A549 (cell line): Measurements from ENCODE around the gene EXOSC3. TPM values are rescaled to one million over a fixed set of nuclear protein-coding genes. Genes with fewer than 3 reads are reported as not detected.
"Not testable (repeated sequence)": the region's sequence is repeated elsewhere in the genome, so short reads cannot be mapped to it uniquely, and the experiment has no call there.

Source experiments
- ATAC-seq, 2 experiments: fragments of 200-7000 bp in 1 of 2; fragments of >200 bp in 1 of 2; cut with Nextera tagmentation in 1 of 2; cut with Tn5 transposase in 1 of 2; 3 replicates each; pipeline versions ENCODE4 v1.8.0 to v1.9.1; 2018 to 2020; ENCODE audit warnings: mild to moderate bottlenecking in 1 of 2, moderate library complexity in 1 of 2
- CTCF ChIA-PET: fragments of 300-600 bp; sonication (Branson Sonifier 250); formaldehyde crosslinking; extraction: SDS; loops from one replicate; lab custom pipeline; 2021; ENCODE audit warnings: antibody characterized with exemption, inconsistent platforms; lab: Yijun Ruan, JAX
- POLR2A ChIA-PET: fragments of 350-600 bp; formaldehyde crosslinking; extraction: SDS; loops from one replicate; lab custom pipeline; 2021; ENCODE audit warnings: antibody characterized with exemption, inconsistent platforms; lab: Yijun Ruan, JAX
- DNase-seq, 2 experiments: peaks; one replicate each; pipeline versions ENCODE4 v3.0.0 to v3.0.0-alpha.2; 2011 to 2016; ENCODE audit warnings: low read depth in 1 of 2, low spot score in 1 of 2
- FAIRE-seq: peaks from 2 replicates; lab custom pipeline; 2011; peaks lifted over from hg19 to GRCh38; lab: Jason Lieb, UNC
- H3K27ac ChIP-seq, 2 experiments: fragments of >200 bp; sonication (Bioruptor Twin); formaldehyde crosslinking; 3 replicates each; pipeline ENCODE4 v1.5.1; 2016 to 2017
- H3K4me1 ChIP-seq: fragments of >200 bp; sonication (Bioruptor Twin); formaldehyde crosslinking; 3 replicates; pipeline ENCODE4 v1.6.1; 2016
- H3K4me2 ChIP-seq: fragments of >200 bp; sonication (Bioruptor Twin); formaldehyde crosslinking; 3 replicates; pipeline ENCODE4 v1.6.1; 2016
- H3K4me3 ChIP-seq: fragments of >200 bp; sonication (Bioruptor Twin); formaldehyde crosslinking; 3 replicates; pipeline ENCODE4 v1.5.1; 2016
- H3K9me3 ChIP-seq: fragments of >200 bp; sonication (Bioruptor Twin); formaldehyde crosslinking; 3 replicates; pipeline ENCODE4 v1.6.1; 2016
- BHLHE40 ChIP-seq: IDR thresholded peaks from 2 replicates; pipeline ENCODE4 v1.6.1; 2012; ENCODE audit warnings: low read depth, low read length, inconsistent platforms
- CBX8 ChIP-seq: fragments of 200-600 bp; sonication (generic); IDR thresholded peaks from 2 replicates; pipeline ENCODE4 v1.6.1; 2016
- CHD2 ChIP-seq: fragments of 150-350 bp; IDR thresholded peaks from 2 replicates; pipeline ENCODE4 v1.6.1; 2014; ENCODE audit warnings: low read length; ENCODE audit not compliant: partially characterized antibody
- ESRRA ChIP-seq: fragments of 150-350 bp; IDR thresholded peaks from 2 replicates; pipeline ENCODE4 v1.6.1; 2014; ENCODE audit warnings: mild to moderate bottlenecking, low read length, borderline replicate concordance
- FOXS1 ChIP-seq: fragments of 250-450 bp; sonication (Bioruptor Pico); IDR thresholded peaks from 2 replicates; pipeline ENCODE4 v1.5.0; 2020; ENCODE audit warnings: mild to moderate bottlenecking, moderate library complexity
- HEYL ChIP-seq: fragments of 250-450 bp; sonication (Bioruptor Pico); IDR thresholded peaks from 2 replicates; pipeline ENCODE4 v1.8.0; 2021; ENCODE audit warnings: mild to moderate bottlenecking, moderate library complexity
- HMGXB4 ChIP-seq: fragments of 250-450 bp; sonication (Bioruptor Pico); IDR thresholded peaks from 2 replicates; pipeline ENCODE4 v1.5.0; 2021; ENCODE audit warnings: mild to moderate bottlenecking, moderate library complexity, borderline replicate concordance
- JUN ChIP-seq, 2 experiments: fragments of >200 bp; sonication (Bioruptor Twin); formaldehyde crosslinking; IDR thresholded peaks; 2 replicates in 1 of 2; 3 replicates in 1 of 2; pipeline ENCODE4 v1.6.1; 2016 to 2017
- KDM5A ChIP-seq: fragments of 200-600 bp; sonication (generic); IDR thresholded peaks from 2 replicates; pipeline ENCODE4 v1.6.1; 2016; ENCODE audit warnings: antibody characterized with exemption, mild to moderate bottlenecking
- MAFK ChIP-seq: fragments of 450-650 bp; IDR thresholded peaks from 2 replicates; pipeline ENCODE4 v1.6.1; 2014; ENCODE audit not compliant: partially characterized antibody
- MAX ChIP-seq: IDR thresholded peaks from 2 replicates; pipeline ENCODE4 v1.6.1; 2012
- NPAS2 ChIP-seq: fragments of 250-450 bp; sonication (Bioruptor Pico); IDR thresholded peaks from 2 replicates; pipeline ENCODE4 v1.8.0; 2022; ENCODE audit warnings: mild to moderate bottlenecking, moderate library complexity, borderline replicate concordance
- NR3C1 ChIP-seq: fragments of >200 bp; sonication (Bioruptor Twin); formaldehyde crosslinking; IDR thresholded peaks from 3 replicates; pipeline ENCODE4 v1.6.1; 2017
- POLR2AphosphoS2 ChIP-seq: conservative IDR thresholded peaks from 2 replicates; pipeline ENCODE4 v1.6.1; 2012; ENCODE audit warnings: low read length, improper control_type of control experiment, inconsistent platforms
- RCOR1 ChIP-seq: fragments of 150-350 bp; IDR thresholded peaks from 2 replicates; pipeline ENCODE4 v1.6.1; 2014; ENCODE audit warnings: antibody characterized with exemption, low read length, low read depth
- REST ChIP-seq: fragments of 200-600 bp; sonication (generic); IDR thresholded peaks from 2 replicates; pipeline ENCODE4 v1.6.1; 2016; ENCODE audit warnings: antibody characterized with exemption, mild to moderate bottlenecking, moderate library complexity
- RNF2 ChIP-seq: fragments of 200-600 bp; sonication (generic); IDR thresholded peaks from 2 replicates; pipeline ENCODE4 v1.6.1; 2016; ENCODE audit warnings: low read depth, mild to moderate bottlenecking, antibody characterized with exemption, moderate library complexity, borderline replicate concordance
- SMC3 ChIP-seq: fragments of >200 bp; sonication (Bioruptor Twin); formaldehyde crosslinking; IDR thresholded peaks from 3 replicates; pipeline ENCODE4 v1.6.1; 2018; ENCODE audit warnings: inconsistent platforms
- SREBF2 ChIP-seq: fragments of 450-650 bp; IDR thresholded peaks from 2 replicates; pipeline ENCODE4 v1.6.1; 2014; ENCODE audit warnings: mild to moderate bottlenecking, moderate library complexity
- TFCP2L1 ChIP-seq: fragments of 250-450 bp; sonication (Bioruptor Pico); IDR thresholded peaks from 2 replicates; pipeline ENCODE4 v1.5.0; 2021; ENCODE audit warnings: mild to moderate bottlenecking
- ZC3H11A ChIP-seq: fragments of 450-650 bp; IDR thresholded peaks from 2 replicates; pipeline ENCODE4 v1.6.1; 2014; ENCODE audit warnings: antibody characterized with exemption, mild to moderate bottlenecking
- ZFP36 ChIP-seq: fragments of 450-650 bp; IDR thresholded peaks from 2 replicates; pipeline ENCODE4 v1.6.1; 2014; ENCODE audit warnings: borderline replicate concordance; ENCODE audit not compliant: partially characterized antibody
- WGBS: methylation state at CpG from one replicate; pipeline ENCODE4 v1.1.6; 2017; ENCODE audit errors: missing lambda C conversion rate; 5-methylcytosine and 5-hydroxymethylcytosine counted together
- polyA plus RNA-seq, 4 experiments: library from polyadenylated mRNA; depleted of rRNA in 3 of 4; stranded (reverse); fragments of >200 nt; fragmentation: RNase III in 1 of 4; extraction: RNeasy Plus Mini Kit Qiagen cat#74134 plus additional on column Dnase treatment in 1 of 4; gene quantifications; 2 replicates in 3 of 4; 3 replicates in 1 of 4; pipeline ENCODE4 v1.2.3, GENCODE V29; 2011 to 2017

EXOSC3 gene
- polyA plus RNA-seq, 2 of the 4 experiments (the other 2 are of a cell fraction) = 63.2 to 72.4 TPM

- ChIA-PET CTCF (interaction anchor here (1.9 kb wide), 1 partner anchor 15 kb away, joined by 6 read pairs; the partner anchor contains the start of gene EXOSC3), POLR2A (interaction anchor here (1.6 kb wide), 1 partner anchor 14 kb away, joined by 7 read pairs; the partner anchor contains the start of gene EXOSC3)
- no peaks in the 10 kb centered on the region for H3K4me1 ChIP-seq
- no peak for FAIRE-seq
- WGBS = 92% methylated on average over 3 of the region's 3 CpGs
- TF ChIP-seq POLR2AphosphoS2 (no peak), CBX8 (no peak), KDM5A (no peak), SMC3 (no peak), HMGXB4 (no peak), REST (no peak)
- TF ChIP-seq, all 56 proteins: peak for 0
- DNase-seq = no peak
- 0 out of 6 replicates have a peak, but pooled peaks of 1 of the 2 experiments have one; percentile 28 for ATAC-seq
- Histone ChIP-seq H3K4me3 (no peak overlapping the region), H3K27ac (no peak overlapping the region), H3K9me3 (no peaks in the 10 kb centered on the region), H3K4me2 (no peak overlapping the region)
These were observed 14.9 kb downstream of the EXOSC3 start for GRCh38 chr9:37769995-37770394.

GRCh38 chr9:37769306-37769705 lies 15.6 kb downstream of the EXOSC3 start:
- no peak for TF ChIP-seq ESRRA
- TF ChIP-seq NPAS2 (CRISPR knock-in tag) = no peak
- TF ChIP-seq JUN (IDR thresholded peaks at IDR 0.05) = no peak
- TF ChIP-seq SREBF2 = no peak
- no peak for TF ChIP-seq RNF2
- no peak for TF ChIP-seq TFCP2L1 (CRISPR knock-in tag)
- no peak for TF ChIP-seq ZC3H11A
- no peak for TF ChIP-seq MAFK
- no peak for TF ChIP-seq FOXS1 (CRISPR knock-in tag)
- TF ChIP-seq CBX8 = no peak
- no peak for TF ChIP-seq ZFP36
- TF ChIP-seq RCOR1 = no peak
- TF ChIP-seq CHD2 = no peak
- no peak for TF ChIP-seq NR3C1
- no peak for TF ChIP-seq MAX
- no peak for TF ChIP-seq BHLHE40
- TF ChIP-seq HEYL (CRISPR knock-in tag) = no peak
- no peak for FAIRE-seq
- H3K9me3 ChIP-seq = no peaks in the 10 kb centered on the region
- ChIA-PET POLR2A (interaction anchor here (1.6 kb wide), 1 partner anchor 15 kb away, joined by 7 read pairs; the partner anchor contains the start of gene EXOSC3), CTCF (interaction anchor here (0.6 to 1.9 kb wide), 2 partner anchors 16 to 631 kb away, joined by 3 to 6 read pairs; partner anchors contain the start of gene EXOSC3)
- no peak overlapping the region for H3K27ac ChIP-seq
- no peak overlapping the region for H3K4me2 ChIP-seq
- no peaks in the 10 kb centered on the region for H3K4me1 ChIP-seq
- no peak for DNase-seq
- ATAC-seq = no peak
- no peak overlapping the region for H3K4me3 ChIP-seq
- WGBS = 86% methylated on average over 5 of the region's 5 CpGs

GRCh38 chr9:37765263-37765662 lies 19.6 kb downstream of the EXOSC3 start:
- 81% methylated on average over 6 of the region's 6 CpGs for WGBS
- CTCF ChIA-PET, H3K27ac ChIP-seq, H3K4me3 ChIP-seq, DNase-seq, ATAC-seq, POLR2A ChIA-PET, H3K9me3 ChIP-seq, H3K4me2 ChIP-seq, FAIRE-seq: not testable (repeated sequence)
- H3K4me1 ChIP-seq = peaks cover 16% of the 10 kb centered on the region
